Smooth muscle cell (in vitro differentiated cells): Measurements from ENCODE around the gene NCAPD3. TPM values are rescaled to one million over a fixed set of nuclear protein-coding genes. Genes with fewer than 3 reads are reported as not detected.
A peak's percentile ranks its signal among the peaks of the same experiment; 100 is the strongest.

ENCODE experiments used
- DNase-seq: peaks from one replicate; lab custom pipeline; 2025; ENCODE audit not compliant: unreplicated experiment; lab: John Stamatoyannopoulos, UW
- H2AFZ ChIP-seq: fragments of 200-600 bp; sonication (generic); 2 replicates; pipeline ENCODE4 v1.6.0; 2016; ENCODE audit warnings: antibody characterized with exemption, low read depth, mild to moderate bottlenecking
- H3F3A ChIP-seq: fragments of 200-600 bp; sonication (generic); 2 replicates; pipeline ENCODE4 v1.6.0; 2017; ENCODE audit warnings: antibody characterized with exemption, low read depth
- H3K27ac ChIP-seq: fragments of 200-600 bp; sonication (generic); 2 replicates; pipeline ENCODE4 v1.5.1; 2016; ENCODE audit warnings: low read depth, mild to moderate bottlenecking
- H3K27me3 ChIP-seq: fragments of 200-600 bp; sonication (generic); 2 replicates; pipeline ENCODE4 v1.6.1; 2016; ENCODE audit warnings: low read depth, mild to moderate bottlenecking
- H3K36me3 ChIP-seq: fragments of 200-600 bp; sonication (generic); 2 replicates; pipeline ENCODE4 v1.5.1; 2016; ENCODE audit warnings: low read depth
- H3K4me1 ChIP-seq: fragments of 200-600 bp; sonication (generic); 2 replicates; pipeline ENCODE4 v1.5.1; 2016; ENCODE audit warnings: low read depth
- H3K4me2 ChIP-seq: fragments of 200-600 bp; sonication (generic); 2 replicates; pipeline ENCODE4 v1.6.0; 2016; ENCODE audit warnings: mild to moderate bottlenecking
- H3K4me3 ChIP-seq: fragments of 200-600 bp; sonication (generic); 2 replicates; pipeline ENCODE4 v1.5.1; 2016; ENCODE audit warnings: mild to moderate bottlenecking
- H3K79me2 ChIP-seq: fragments of 200-600 bp; sonication (generic); 2 replicates; pipeline ENCODE4 v1.6.0; 2016; ENCODE audit warnings: low read depth, mild to moderate bottlenecking
- H3K9ac ChIP-seq: fragments of 200-600 bp; sonication (generic); 2 replicates; pipeline ENCODE4 v1.6.0; 2016; ENCODE audit warnings: low read depth
- H3K9me3 ChIP-seq: fragments of 200-600 bp; sonication (generic); replicated peaks from 2 replicates; pipeline ENCODE4 v1.5.1; 2016; ENCODE audit warnings: low read depth
- H4K20me1 ChIP-seq: fragments of 200-600 bp; sonication (generic); 2 replicates; pipeline ENCODE4 v1.6.0; 2016; ENCODE audit warnings: low read depth
- WGBS: methylation state at CpG from one replicate; pipeline ENCODE4 v1.1.7; 2016; ENCODE audit warnings: low lambda C conversion rate; 5-methylcytosine and 5-hydroxymethylcytosine counted together
- polyA plus RNA-seq: library from polyadenylated mRNA; unstranded; fragments of >200 nt; fragmentation: Nextera tagmentation; extraction: Ambion mirVana; gene quantifications from 2 replicates; pipeline ENCODE4 v1.2.1, GENCODE V29; 2016
- total RNA-seq: library from RNA; depleted of rRNA; stranded (reverse); fragments of >200 nt; gene quantifications from 2 replicates; pipeline ENCODE4 v1.2.3, GENCODE V29; 2014
- TF ChIP-seq, protein P1 (sequence below): fragments of 200-600 bp; sonication (generic); IDR thresholded peaks from 2 replicates; pipeline ENCODE4 v1.5.1; 2017; ENCODE audit warnings: borderline replicate concordance, mild to moderate bottlenecking, antibody characterized with exemption; ENCODE audit not compliant: insufficient read depth, poor library complexity, severe bottlenecking

The NCAPD3 gene
- total and polyA plus RNA-seq, 2 experiments from 2014 or later: 6.6 to 11.0 TPM

- Histone ChIP-seq H3K36me3 (no peaks in the 10 kb centered on the region), H3K9me3 (no peaks in the 10 kb centered on the region), H3K4me2 (no peak overlapping the region), H3K9ac (no peak overlapping the region), H3K27ac (no peak overlapping the region), H4K20me1 (peaks cover 85% of the 10 kb centered on the region), H3F3A (no peaks in the 10 kb centered on the region), H3K4me3 (no peak overlapping the region), H3K27me3 (no peaks in the 10 kb centered on the region), H3K4me1 (peaks cover 10% of the 10 kb centered on the region), H3K79me2 (peaks cover 60% of the 10 kb centered on the region), H2AFZ (no peak overlapping the region)
- WGBS: 67% methylated on average over 6 of the region's 6 CpGs
- TF ChIP-seq, protein P1, sequence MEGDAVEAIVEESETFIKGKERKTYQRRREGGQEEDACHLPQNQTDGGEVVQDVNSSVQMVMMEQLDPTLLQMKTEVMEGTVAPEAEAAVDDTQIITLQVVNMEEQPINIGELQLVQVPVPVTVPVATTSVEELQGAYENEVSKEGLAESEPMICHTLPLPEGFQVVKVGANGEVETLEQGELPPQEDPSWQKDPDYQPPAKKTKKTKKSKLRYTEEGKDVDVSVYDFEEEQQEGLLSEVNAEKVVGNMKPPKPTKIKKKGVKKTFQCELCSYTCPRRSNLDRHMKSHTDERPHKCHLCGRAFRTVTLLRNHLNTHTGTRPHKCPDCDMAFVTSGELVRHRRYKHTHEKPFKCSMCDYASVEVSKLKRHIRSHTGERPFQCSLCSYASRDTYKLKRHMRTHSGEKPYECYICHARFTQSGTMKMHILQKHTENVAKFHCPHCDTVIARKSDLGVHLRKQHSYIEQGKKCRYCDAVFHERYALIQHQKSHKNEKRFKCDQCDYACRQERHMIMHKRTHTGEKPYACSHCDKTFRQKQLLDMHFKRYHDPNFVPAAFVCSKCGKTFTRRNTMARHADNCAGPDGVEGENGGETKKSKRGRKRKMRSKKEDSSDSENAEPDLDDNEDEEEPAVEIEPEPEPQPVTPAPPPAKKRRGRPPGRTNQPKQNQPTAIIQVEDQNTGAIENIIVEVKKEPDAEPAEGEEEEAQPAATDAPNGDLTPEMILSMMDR: no peak
- DNase-seq: no peak
These were observed 4.9 kb upstream of the NCAPD3 start for GRCh38 chr11:134228625-134229024.

GRCh38 chr11:134226806-134227325, 3.1 kb upstream of the NCAPD3 start:
- no peak overlapping the region for H3K4me3 ChIP-seq
- 60% methylated on average over 5 of the region's 5 CpGs for WGBS

DNA sequence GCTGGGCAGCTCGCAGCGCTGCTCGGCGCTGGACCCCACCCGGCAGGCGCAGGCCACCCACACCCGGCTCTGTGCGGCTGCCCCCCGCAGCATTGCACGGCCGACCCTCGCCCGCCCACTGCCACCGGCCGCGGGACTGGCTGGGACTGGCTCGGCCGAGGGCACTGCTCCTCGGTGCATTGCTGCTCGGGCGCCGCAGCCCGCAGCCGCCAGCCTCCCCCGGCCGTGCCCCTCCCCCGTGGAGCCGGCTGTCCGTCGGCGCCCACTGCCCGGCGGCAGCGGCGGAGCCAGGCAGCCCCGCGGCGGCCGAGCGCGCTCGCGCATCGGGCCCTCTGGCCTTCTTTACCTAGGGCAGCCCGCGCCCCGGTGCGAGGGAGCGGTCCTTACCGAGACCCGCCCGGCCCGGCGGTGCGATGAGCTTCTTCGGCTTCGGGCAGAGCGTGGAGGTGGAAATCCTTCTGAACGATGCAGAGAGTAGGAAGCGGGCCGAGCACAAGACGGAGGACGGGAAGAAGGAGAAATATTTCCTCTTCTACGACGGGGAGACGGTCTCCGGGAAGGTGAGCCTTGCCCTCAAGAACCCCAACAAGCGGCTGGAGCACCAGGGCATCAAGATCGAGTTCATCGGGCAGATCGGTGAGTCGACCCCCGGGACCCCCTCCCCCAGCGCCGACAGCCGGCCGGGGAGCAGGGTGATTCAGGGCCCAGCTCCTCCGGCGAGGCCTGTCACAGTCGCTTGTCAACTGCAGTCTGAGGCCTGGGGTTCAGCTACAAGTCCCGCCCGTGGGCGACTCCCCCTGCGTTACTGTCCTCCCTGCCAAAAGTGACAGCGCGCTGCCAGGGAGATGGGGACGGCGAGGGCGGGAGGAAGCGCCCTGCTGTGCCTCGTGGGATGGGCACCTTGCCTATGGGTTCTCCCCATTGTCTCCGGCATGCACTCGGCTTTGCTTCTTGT, 1.2 kb upstream of the NCAPD3 start:
- Histone ChIP-seq H3K4me3 (peak overlapping the region; percentile 83), H3K79me2 (peaks cover 71% of the 10 kb centered on the region), H3K27ac (peak overlapping the region; percentile 67), H3K4me2 (peak overlapping the region; percentile 94), H3F3A (no peaks in the 10 kb centered on the region), H3K9me3 (no peaks in the 10 kb centered on the region), H3K36me3 (no peaks in the 10 kb centered on the region), H3K4me1 (peaks cover 15% of the 10 kb centered on the region), H4K20me1 (peaks cover 48% of the 10 kb centered on the region), H3K27me3 (no peaks in the 10 kb centered on the region), H2AFZ (peak overlapping the region; percentile 100), H3K9ac (peak overlapping the region; percentile 87)
- 1% methylated on average over 64 of the region's 93 CpGs for WGBS
- TF ChIP-seq, protein P1: no peak
- peak; percentile 77 for DNase-seq

More at GRCh38 chr11:134226806-134227325, 3.1 kb upstream of the NCAPD3 start:
- TF ChIP-seq, protein P1: no peak
- Histone ChIP-seq H3K9me3 (no peaks in the 10 kb centered on the region), H3K27ac (peak overlapping the region; percentile 71), H3K79me2 (peaks cover 69% of the 10 kb centered on the region), H2AFZ (no peak overlapping the region), H3F3A (no peaks in the 10 kb centered on the region), H3K36me3 (no peaks in the 10 kb centered on the region), H3K9ac (peak overlapping the region; percentile 37), H3K27me3 (no peaks in the 10 kb centered on the region), H4K20me1 (peaks cover 67% of the 10 kb centered on the region), H3K4me1 (peaks cover 15% of the 10 kb centered on the region), H3K4me2 (peak overlapping the region; percentile 94)
- no peak for DNase-seq
